Nephron progenitor cell (in vitro differentiated cells): ENCODE measurements around the gene PPP5C.
"Not testable (repeated sequence)": the region's sequence is repeated elsewhere in the genome, so short reads cannot be mapped to it uniquely, and the experiment has no call there.

ENCODE experiments used
- DNase-seq: peaks from one replicate; pipeline ENCODE4 v3.0.0; 2021
- H3K27ac Mint-ChIP-seq: 2 replicates; pipeline ENCODE4 v1.8.0; 2021; ENCODE audit warnings: mild to moderate bottlenecking, moderate library complexity, mixed read lengths
- H3K27me3 Mint-ChIP-seq: 2 replicates; pipeline ENCODE4 v1.8.0; 2021; ENCODE audit warnings: mild to moderate bottlenecking, low read depth, mixed read lengths; ENCODE audit not compliant: poor library complexity
- H3K36me3 Mint-ChIP-seq: 2 replicates; pipeline ENCODE4 v1.8.0; 2021; ENCODE audit warnings: low read depth, mixed read lengths
- H3K4me1 Mint-ChIP-seq: 2 replicates; pipeline ENCODE4 v1.8.0; 2021; ENCODE audit warnings: mixed read lengths
- H3K4me3 Mint-ChIP-seq: 2 replicates; pipeline ENCODE4 v1.8.0; 2021; ENCODE audit warnings: mild to moderate bottlenecking, moderate library complexity, mixed read lengths
- H3K9me3 Mint-ChIP-seq: 2 replicates; pipeline ENCODE4 v1.8.0; 2021; ENCODE audit warnings: mild to moderate bottlenecking, moderate library complexity, mixed read lengths
- CTCF ChIP-seq: fragments of 200-600 bp; sonication (generic); IDR thresholded peaks from 2 replicates; pipeline ENCODE4 v1.5.0; 2021; ENCODE audit warnings: antibody characterized with exemption

The PPP5C gene

GRCh38 chr19:46392837-46393236, 46.0 kb downstream of the PPP5C start:
- peaks cover 30% of the 10 kb centered on the region for H3K4me1 Mint-ChIP-seq
- peaks cover 19% of the 10 kb centered on the region for H3K27me3 Mint-ChIP-seq
- peaks cover 46% of the 10 kb centered on the region for H3K36me3 Mint-ChIP-seq
- H3K27ac Mint-ChIP-seq: peak overlapping the region; percentile 78
- DNase-seq: no peak
- no peak overlapping the region for H3K4me3 Mint-ChIP-seq
- no peak for TF ChIP-seq CTCF
- peaks cover 6% of the 10 kb centered on the region for H3K9me3 Mint-ChIP-seq

GRCh38 chr19:46393456-46394401, 46.8 kb downstream of the PPP5C start:
- Mint-ChIP-seq H3K36me3 (peaks cover 37% of the 10 kb centered on the region), H3K27me3 (peaks cover 20% of the 10 kb centered on the region), H3K4me3 (no peak overlapping the region), H3K9me3 (peaks cover 6% of the 10 kb centered on the region), H3K4me1 (peaks cover 30% of the 10 kb centered on the region), H3K27ac (peak overlapping the region; percentile 84)
- no peak for TF ChIP-seq CTCF
- DNase-seq: no peak

DNA sequence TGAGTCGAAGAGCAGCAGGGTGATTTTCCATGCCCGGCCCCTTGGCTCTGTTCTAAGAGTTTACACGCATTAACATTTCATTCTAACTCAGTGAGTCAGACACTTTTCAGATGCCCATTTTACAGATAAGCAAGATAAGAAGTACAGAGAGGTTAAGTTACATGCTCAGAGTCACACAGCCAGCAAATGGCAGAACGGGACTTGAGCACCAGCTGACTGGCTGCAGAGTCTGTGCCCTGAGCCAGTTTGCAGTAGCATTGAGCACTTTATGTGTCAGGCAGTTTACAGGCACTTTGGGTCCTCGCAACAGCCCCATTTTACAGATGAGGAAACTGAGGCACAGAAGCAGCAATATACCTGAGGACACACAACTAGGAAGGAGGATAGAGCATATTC, 47.5 kb downstream of the PPP5C start:
- DNase-seq: no peak
- H3K36me3 Mint-ChIP-seq: peaks cover 31% of the 10 kb centered on the region
- peaks cover 3% of the 10 kb centered on the region for H3K9me3 Mint-ChIP-seq
- H3K4me3 Mint-ChIP-seq: no peak overlapping the region
- no peak for TF ChIP-seq CTCF
- H3K4me1 Mint-ChIP-seq: peaks cover 30% of the 10 kb centered on the region
- H3K27me3 Mint-ChIP-seq: peaks cover 23% of the 10 kb centered on the region
- no peak overlapping the region for H3K27ac Mint-ChIP-seq

- H3K27me3 Mint-ChIP-seq: peaks cover 17% of the 10 kb centered on the region
- H3K4me1 Mint-ChIP-seq: peaks cover 17% of the 10 kb centered on the region
- not testable (repeated sequence) for H3K9me3 Mint-ChIP-seq, H3K4me3 Mint-ChIP-seq, DNase-seq, H3K36me3 Mint-ChIP-seq, H3K27ac Mint-ChIP-seq
Observed at GRCh38 chr19:46397801-46398479, 51.1 kb downstream of the PPP5C start.

GRCh38 chr19:46402725-46403124, 55.8 kb downstream of the PPP5C start:
- no peak overlapping the region for H3K27ac Mint-ChIP-seq
- H3K4me1 Mint-ChIP-seq: peaks cover 42% of the 10 kb centered on the region
- TF ChIP-seq CTCF: no peak
- no peak overlapping the region for H3K4me3 Mint-ChIP-seq
- no peaks in the 10 kb centered on the region for H3K36me3 Mint-ChIP-seq
- no peak for DNase-seq
- peaks cover 22% of the 10 kb centered on the region for H3K27me3 Mint-ChIP-seq
- no peaks in the 10 kb centered on the region for H3K9me3 Mint-ChIP-seq

- peak overlapping the region; percentile 82 for H3K4me3 Mint-ChIP-seq
Observed at GRCh38 chr19:46404055-46404752, 57.3 kb downstream of the PPP5C start.

More at GRCh38 chr19:46404055-46404752, 57.3 kb downstream of the PPP5C start:
- peak; percentile 73 for DNase-seq
- no peaks in the 10 kb centered on the region for H3K36me3 Mint-ChIP-seq
- no peak for TF ChIP-seq CTCF
- peaks cover 56% of the 10 kb centered on the region for H3K4me1 Mint-ChIP-seq
- no peaks in the 10 kb centered on the region for H3K9me3 Mint-ChIP-seq
- peak overlapping the region; percentile 96 for H3K27ac Mint-ChIP-seq
- peaks cover 22% of the 10 kb centered on the region for H3K27me3 Mint-ChIP-seq
